ENCODE data around the gene MVB12B.

Gene MVB12B

GRCh38 chr9:126513159-126514036 is 186.8 kb downstream of the MVB12B start:
- DNase-seq: no peak

GRCh38 chr9:126514037-126514821 is 187.6 kb downstream of the MVB12B start:
- DNase-seq: peak; percentile 68 to 82

- no peak for DNase-seq
These were observed 188.6 kb downstream of the MVB12B start for GRCh38 chr9:126515001-126515872.

GRCh38 chr9:126515873-126516505 is 189.4 kb downstream of the MVB12B start:
- no peak for DNase-seq

GRCh38 chr9:126516561-126516935 is 189.9 kb downstream of the MVB12B start:
- no peak for DNase-seq

GRCh38 chr9:126516936-126517832 is 190.6 kb downstream of the MVB12B start:
- DNase-seq: peak in 1 of 2 experiments; percentile 26

GRCh38 chr9:126517833-126518356 is 191.3 kb downstream of the MVB12B start:
- DNase-seq: no peak

- no peak for DNase-seq
These were observed 192.1 kb downstream of the MVB12B start for GRCh38 chr9:126518763-126519162.

- DNase-seq: no peak
These were observed 193.2 kb downstream of the MVB12B start for GRCh38 chr9:126519660-126520420.

GRCh38 chr9:126520453-126520852 is 193.8 kb downstream of the MVB12B start:
- no peak for DNase-seq

GRCh38 chr9:126521089-126521488 is 194.5 kb downstream of the MVB12B start:
- no peak for DNase-seq

GRCh38 chr9:126521551-126521950 is 194.9 kb downstream of the MVB12B start:
- no peak for DNase-seq

- no peak for DNase-seq
These were observed 195.5 kb downstream of the MVB12B start for GRCh38 chr9:126521976-126522590.

GRCh38 chr9:126522612-126523356 is 196.2 kb downstream of the MVB12B start:
- no peak for DNase-seq

- no peak for DNase-seq
These were observed 197.0 kb downstream of the MVB12B start for GRCh38 chr9:126523611-126524111.

- no peak for DNase-seq
These were observed 197.9 kb downstream of the MVB12B start for GRCh38 chr9:126524353-126525077.

- DNase-seq: no peak
These were observed 199.8 kb downstream of the MVB12B start for GRCh38 chr9:126526218-126527108.

Data from NCI-H1930 (cell line).